Breast epithelium (tissue), 4 donors: ENCODE data around the gene CDC42EP4. TPM values are rescaled to one million over a fixed set of nuclear protein-coding genes. Genes with fewer than 3 reads are reported as not detected.
"Not testable (repeated sequence)": the region's sequence is repeated elsewhere in the genome, so short reads cannot be mapped to it uniquely, and the experiment has no call there.

Experiments used
- DNase-seq, 2 donors: peaks; one replicate each; pipeline ENCODE4 v3.0.0-alpha.2; 2019; ENCODE audit warnings: low spot score in 2 of 2
- H3K27ac ChIP-seq, 2 donors: fragments of 200-600 bp; sonication (generic) in 1 of 2; one replicate each; pipeline ENCODE4 v1.5.1; 2016 to 2019; ENCODE audit warnings: mild to moderate bottlenecking in 1 of 2
- H3K27me3 ChIP-seq, 2 donors: fragments of 200-600 bp; sonication (generic) in 1 of 2; one replicate each; pipeline versions ENCODE4 v1.5.1 to v1.6.0; 2017 to 2019; ENCODE audit warnings: control low read depth in 1 of 2, mild to moderate bottlenecking in 1 of 2
- H3K36me3 ChIP-seq: fragments of 200-600 bp; one replicate; pipeline ENCODE4 v1.5.1; 2019
- H3K4me1 ChIP-seq, 2 donors: fragments of 200-600 bp; sonication (generic); one replicate each; pipeline ENCODE4 v1.5.1; 2016 to 2019; ENCODE audit warnings: control low read depth in 1 of 2
- H3K4me3 ChIP-seq, 3 donors: fragments of 200-600 bp; sonication (generic); 1 replicate in 2 of 3; 2 replicates in 1 of 3; pipeline ENCODE4 v1.5.1; 2016 to 2019; ENCODE audit warnings: mild to moderate bottlenecking in 3 of 3, moderate library complexity in 2 of 3
- H3K9me3 ChIP-seq, 2 donors: fragments of 200-600 bp; sonication (generic) in 1 of 2; one replicate each; pipeline ENCODE4 v1.5.1; 2016 to 2019; ENCODE audit warnings: control low read depth in 1 of 2
- POLR2A ChIP-seq: fragments of 450-650 bp; IDR thresholded peaks from one replicate; pipeline ENCODE4 v1.6.1; 2016; ENCODE audit warnings: antibody characterized with exemption, mild to moderate bottlenecking, moderate library complexity
- POLR2AphosphoS5 ChIP-seq, 3 donors: sonication (generic); formaldehyde crosslinking; IDR thresholded peaks; one replicate each; pipeline ENCODE4 v1.6.1; 2017; ENCODE audit warnings: antibody characterized with exemption in 3 of 3
- intact Hi-C: fragments of 100-400 bp; cut with DNase I; formaldehyde crosslinking; loops from one replicate; pipeline ENCODE4 v1.15.1; 2023; ENCODE audit warnings: low total_unique reads
- total RNA-seq, 3 donors: library from RNA; depleted of rRNA; stranded (reverse); fragments of >200 nt; gene quantifications; one replicate each; pipeline ENCODE4 v1.1.0, GENCODE V29; 2016
- TF ChIP-seq, protein P1 (sequence below), 3 donors: fragments of 450-650 bp; IDR thresholded peaks; one replicate each; pipeline ENCODE4 v1.5.1; 2016 to 2017; ENCODE audit warnings: antibody characterized with exemption in 3 of 3, mild to moderate bottlenecking in 3 of 3, moderate library complexity in 3 of 3

The CDC42EP4 gene
- total RNA-seq, 3 donors from 2014 or later, result 71.0 to 141 (median 112) TPM

DNA sequence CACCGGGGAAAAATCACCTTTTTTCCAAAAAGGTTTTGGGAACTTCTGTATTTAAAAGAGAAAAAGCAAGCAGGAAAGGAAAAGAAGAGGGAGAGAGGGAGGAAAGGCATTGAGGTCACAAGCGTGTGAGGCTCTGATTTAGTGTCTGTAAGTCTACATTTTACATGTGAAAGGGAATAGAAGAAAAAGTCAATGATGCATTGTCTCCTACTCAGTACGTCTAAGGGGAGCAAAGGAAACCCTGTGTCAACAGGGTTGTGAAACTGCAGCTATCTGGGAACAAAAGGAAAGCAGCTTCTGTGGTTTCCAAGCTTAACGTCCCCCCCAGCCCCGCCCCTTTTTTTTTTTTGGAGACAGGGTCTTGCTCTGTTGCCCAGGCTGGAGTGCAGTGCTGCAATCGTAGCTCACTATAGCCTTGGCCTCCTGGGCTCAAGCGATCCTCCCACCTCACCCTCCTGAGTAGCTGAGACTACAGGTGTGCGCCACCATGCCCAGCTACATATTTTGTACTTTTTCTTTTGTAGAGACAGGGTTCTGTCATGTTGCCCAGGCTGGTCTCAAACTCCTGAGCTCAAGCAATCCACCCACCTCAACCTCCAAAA lies 1.8 kb upstream of the CDC42EP4 start:
- Histone ChIP-seq H3K4me1 (no peaks in the 10 kb centered on the region), H3K27ac (no peak overlapping the region), H3K4me3 (no peak overlapping the region), H3K36me3 (no peaks in the 10 kb centered on the region), H3K27me3 (no peaks in the 10 kb centered on the region), H3K9me3 (no peaks in the 10 kb centered on the region)
- TF ChIP-seq, protein P1, sequence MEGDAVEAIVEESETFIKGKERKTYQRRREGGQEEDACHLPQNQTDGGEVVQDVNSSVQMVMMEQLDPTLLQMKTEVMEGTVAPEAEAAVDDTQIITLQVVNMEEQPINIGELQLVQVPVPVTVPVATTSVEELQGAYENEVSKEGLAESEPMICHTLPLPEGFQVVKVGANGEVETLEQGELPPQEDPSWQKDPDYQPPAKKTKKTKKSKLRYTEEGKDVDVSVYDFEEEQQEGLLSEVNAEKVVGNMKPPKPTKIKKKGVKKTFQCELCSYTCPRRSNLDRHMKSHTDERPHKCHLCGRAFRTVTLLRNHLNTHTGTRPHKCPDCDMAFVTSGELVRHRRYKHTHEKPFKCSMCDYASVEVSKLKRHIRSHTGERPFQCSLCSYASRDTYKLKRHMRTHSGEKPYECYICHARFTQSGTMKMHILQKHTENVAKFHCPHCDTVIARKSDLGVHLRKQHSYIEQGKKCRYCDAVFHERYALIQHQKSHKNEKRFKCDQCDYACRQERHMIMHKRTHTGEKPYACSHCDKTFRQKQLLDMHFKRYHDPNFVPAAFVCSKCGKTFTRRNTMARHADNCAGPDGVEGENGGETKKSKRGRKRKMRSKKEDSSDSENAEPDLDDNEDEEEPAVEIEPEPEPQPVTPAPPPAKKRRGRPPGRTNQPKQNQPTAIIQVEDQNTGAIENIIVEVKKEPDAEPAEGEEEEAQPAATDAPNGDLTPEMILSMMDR (IDR thresholded peaks at IDR 0.05), result no peak
- TF ChIP-seq POLR2A (no peak), POLR2AphosphoS5 (IDR thresholded peaks at IDR 0.05) (no peak)
- DNase-seq, result no peak
- intact Hi-C loops, result loop anchor here (10.0 kb wide), 1 partner anchor 51 kb away; no protein-coding TSS in a partner anchor

DNA sequence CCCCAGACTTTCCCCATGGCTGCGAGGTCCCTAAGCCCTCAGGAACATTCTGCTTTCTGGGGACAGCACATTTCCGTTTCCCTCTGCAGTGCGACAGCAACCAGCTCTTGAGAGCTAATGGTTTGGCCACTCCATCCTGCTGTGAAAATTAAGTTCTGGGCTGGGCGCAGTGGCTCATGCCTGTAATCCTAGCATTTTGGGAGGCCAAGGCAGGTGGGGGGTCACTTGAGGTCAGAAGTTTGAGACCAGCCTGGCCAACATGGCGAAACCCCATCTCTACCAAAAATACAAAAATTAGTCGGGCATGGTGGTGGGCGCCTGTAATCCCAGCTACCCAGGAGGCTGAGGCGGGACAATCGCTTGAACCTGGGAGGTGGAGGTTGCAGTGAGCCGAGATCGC lies 1.1 kb upstream of the CDC42EP4 start:
- H3K27ac ChIP-seq, result peak overlapping the region; percentile 99
- not testable (repeated sequence) for H3K9me3 ChIP-seq, H3K36me3 ChIP-seq, H3K4me1 ChIP-seq, H3K27me3 ChIP-seq, DNase-seq
- peak overlapping the region in 1 of 3 donors; percentile 93 for H3K4me3 ChIP-seq
- intact Hi-C loops, result loop anchor here (10.0 kb wide), 1 partner anchor 52 kb away; no protein-coding TSS in a partner anchor

DNA sequence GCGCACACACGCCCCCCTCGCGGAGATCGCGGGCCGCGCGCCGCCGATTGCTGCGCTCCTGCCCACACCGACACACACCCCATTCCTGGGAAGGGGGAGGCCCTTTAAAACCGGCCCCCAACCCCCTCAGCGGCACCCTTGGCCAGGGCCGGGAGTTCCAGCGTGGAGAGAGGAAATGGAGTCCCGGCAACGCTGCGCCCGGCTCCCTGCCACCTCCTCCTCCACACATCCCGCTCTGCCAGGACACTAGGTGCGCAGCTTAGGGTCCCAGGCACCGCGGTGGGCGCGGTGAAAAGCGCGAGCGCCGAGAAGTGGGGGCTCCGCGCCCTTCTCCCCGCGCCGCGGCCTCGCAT lies 397 bp downstream of the CDC42EP4 start:
- peak in 1 of 2 donors; percentile 55 for DNase-seq
- TF ChIP-seq POLR2AphosphoS5 (IDR thresholded peaks at IDR 0.05), result no peak
- TF ChIP-seq, protein P1 (IDR thresholded peaks at IDR 0.05), result no peak
- no peak for TF ChIP-seq POLR2A
- Histone ChIP-seq H3K27me3 (no peaks in the 10 kb centered on the region), H3K9me3 (no peaks in the 10 kb centered on the region), H3K4me3 (peak overlapping the region; percentile 93 to 99 (median 97)), H3K36me3 (no peaks in the 10 kb centered on the region), H3K4me1 (peaks cover 0 to 8% of the 10 kb centered on the region in 2 donors), H3K27ac (peak overlapping the region; percentile 99)
- intact Hi-C loops, result loop anchor here (10.0 kb wide), 1 partner anchor 53 kb away; no protein-coding TSS in a partner anchor

DNA sequence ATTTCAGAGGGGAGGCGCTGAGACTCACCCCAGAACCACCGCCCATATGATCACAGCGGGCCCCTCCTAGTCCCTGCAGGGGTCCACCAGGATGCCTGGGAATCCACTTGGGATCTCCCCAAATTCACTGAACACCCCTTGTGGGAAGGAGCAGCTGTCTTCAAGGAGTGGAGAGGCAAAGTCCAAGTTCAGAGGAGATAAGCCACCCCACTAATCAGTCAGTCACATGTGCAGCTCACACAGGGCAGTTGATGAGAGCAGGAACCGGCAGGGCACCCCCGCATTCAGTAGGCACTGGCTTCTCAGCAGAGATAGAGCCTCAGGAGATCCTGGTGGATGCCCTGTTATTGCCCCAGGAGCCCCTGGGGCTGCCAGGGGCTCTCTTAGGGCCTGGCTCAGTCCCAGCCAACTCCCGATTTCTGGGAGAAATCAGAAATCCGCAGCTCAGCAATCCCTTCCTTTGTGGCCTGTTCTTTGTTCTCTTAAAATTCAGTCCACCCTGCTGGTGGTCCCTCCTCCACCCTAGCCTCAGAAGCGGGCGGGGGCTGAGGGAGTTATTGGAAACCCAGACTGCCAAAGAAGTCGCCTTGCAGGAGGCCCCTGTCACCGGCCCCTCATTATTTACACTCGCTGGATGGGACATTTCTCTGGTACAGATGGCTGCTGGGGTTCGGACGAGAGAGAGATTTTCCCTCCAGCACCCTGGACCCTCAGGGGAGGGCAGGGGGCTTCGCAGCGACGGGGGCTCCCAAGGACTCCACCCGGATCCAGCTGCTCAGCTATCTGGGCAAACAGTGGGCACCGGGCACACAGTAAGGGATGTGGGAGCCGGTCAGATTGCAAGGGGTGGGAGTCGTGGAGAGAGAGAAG lies 1.8 kb downstream of the CDC42EP4 start:
- no peaks in the 10 kb centered on the region for H3K36me3 ChIP-seq
- no peaks in the 10 kb centered on the region for H3K9me3 ChIP-seq
- H3K27me3 ChIP-seq, result no peaks in the 10 kb centered on the region
- H3K27ac ChIP-seq, result peak overlapping the region; percentile 99
- TF ChIP-seq, protein P1 (IDR thresholded peaks at IDR 0.05), result no peak
- TF ChIP-seq POLR2AphosphoS5 (IDR thresholded peaks at IDR 0.05) (no peak), POLR2A (no peak)
- no peak for DNase-seq
- H3K4me3 ChIP-seq, result peak overlapping the region; percentile 93 to 99 (median 97)
- intact Hi-C loops, result loop anchor here (10.0 kb wide), 1 partner anchor 55 kb away; no protein-coding TSS in a partner anchor
- H3K4me1 ChIP-seq, result peaks cover 0 to 17% of the 10 kb centered on the region in 2 donors

DNA sequence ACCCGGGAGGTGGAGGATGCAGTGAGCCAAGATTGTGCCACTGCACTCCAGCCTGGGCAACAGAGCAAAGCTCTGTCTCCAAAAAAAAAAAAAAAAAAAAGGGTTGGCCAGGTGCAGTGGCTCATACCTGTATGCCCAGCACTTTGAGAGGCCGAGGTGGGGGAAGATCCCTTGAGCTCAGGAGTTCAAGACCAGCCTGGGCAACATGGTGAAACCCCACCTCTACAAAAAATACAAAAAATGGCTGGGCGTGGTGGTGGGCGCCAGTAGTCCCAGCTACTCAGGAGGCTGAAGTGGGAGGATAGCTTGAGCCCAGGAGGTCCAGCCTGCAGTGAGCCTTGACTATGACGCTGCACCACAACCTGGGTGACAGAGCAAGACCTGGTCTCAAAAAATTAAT lies 2.8 kb downstream of the CDC42EP4 start:
- H3K27me3 ChIP-seq, DNase-seq, H3K36me3 ChIP-seq, intact Hi-C loops, H3K9me3 ChIP-seq: not testable (repeated sequence)
- peak overlapping the region; percentile 99 for H3K27ac ChIP-seq
- H3K4me1 ChIP-seq, result peaks cover 5 to 20% of the 10 kb centered on the region in 2 donors
- H3K4me3 ChIP-seq, result peak overlapping the region; percentile 93 to 99 (median 97)
